Epidermal melanocyte (primary cell): ENCODE results near the gene CDADC1.
"Not testable (repeated sequence)": the region's sequence is repeated elsewhere in the genome, so short reads cannot be mapped to it uniquely, and the experiment has no call there.

Experiments
- DNase-seq: peaks from one replicate; pipeline ENCODE4 v3.0.0; 2011; ENCODE audit warnings: low spot score; ENCODE audit not compliant: insufficient read length

The CDADC1 gene

DNA sequence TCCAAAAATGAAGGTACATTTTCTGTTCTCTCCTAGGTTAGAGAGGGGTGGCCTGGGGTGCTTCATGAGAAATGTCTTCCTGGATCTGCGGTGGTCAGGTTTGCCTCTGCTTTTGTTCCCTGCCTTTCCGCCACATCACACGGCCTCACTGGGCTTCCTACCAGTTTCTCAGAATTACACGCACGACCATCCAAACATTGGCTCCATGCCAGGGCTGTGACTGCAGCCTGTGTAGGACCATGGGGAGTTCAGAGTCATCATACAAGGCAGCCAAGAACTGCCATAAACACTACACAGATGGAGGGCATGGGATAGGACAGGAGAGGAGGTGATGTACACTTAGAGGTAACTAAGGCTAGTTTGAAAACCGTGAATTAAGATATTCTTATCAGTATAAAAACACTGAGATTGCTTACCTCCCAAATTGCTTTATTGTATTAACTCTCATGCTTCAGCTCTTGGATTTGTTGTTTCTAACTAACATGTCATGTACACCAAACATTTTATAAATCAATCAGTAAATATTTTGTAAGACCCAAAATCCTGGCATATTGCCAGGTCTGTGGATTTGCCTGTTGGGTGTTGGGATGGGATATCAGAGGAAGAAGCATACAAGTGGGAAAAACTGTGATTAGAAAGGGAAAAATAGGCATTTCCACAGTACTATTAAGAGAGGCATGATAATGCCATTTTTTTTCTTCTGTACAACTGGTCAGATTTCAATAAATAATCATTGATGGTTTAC lies 45.2 kb downstream of the CDADC1 start:
- DNase-seq: no peak

DNA sequence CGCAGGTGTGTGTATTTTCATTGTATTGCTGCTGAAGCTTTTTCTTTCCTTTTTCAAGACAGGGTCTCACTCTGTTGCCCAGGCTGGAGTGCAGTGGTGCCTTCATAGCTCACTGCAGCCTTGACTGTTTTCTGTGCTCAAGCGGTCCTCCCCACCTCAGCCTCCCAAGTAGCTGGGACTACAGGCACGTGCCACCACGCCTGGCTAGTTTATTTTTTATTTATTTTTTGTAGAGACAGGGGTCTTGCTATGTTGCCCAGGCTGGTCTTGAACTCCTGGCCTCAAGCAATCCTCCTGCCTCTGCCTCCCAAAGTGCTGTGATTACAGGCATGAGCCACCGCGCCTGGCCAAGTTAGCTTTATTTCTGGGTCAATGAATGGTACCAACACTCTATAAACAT lies 47.0 kb downstream of the CDADC1 start:
- DNase-seq: not testable (repeated sequence)

DNA sequence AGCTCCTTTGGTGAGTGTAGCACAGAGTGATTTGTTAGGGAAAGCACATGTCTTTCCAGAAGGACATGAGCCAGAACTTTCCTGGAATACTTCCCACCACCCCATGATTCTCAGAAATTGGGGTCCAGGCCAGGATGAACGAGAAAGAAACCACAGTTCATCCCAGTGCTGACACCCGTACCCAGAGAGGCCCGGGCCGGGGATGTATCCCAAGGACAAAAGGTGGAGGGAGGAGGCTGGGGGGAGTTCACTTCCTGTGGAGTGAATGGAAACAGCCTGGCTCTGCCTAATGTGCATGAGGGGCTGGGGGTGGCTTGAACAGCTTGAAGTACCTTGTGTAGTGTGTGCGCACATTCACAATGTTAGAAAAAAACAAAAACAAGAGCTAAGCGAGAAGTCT lies 47.5 kb downstream of the CDADC1 start:
- DNase-seq: no peak

DNA sequence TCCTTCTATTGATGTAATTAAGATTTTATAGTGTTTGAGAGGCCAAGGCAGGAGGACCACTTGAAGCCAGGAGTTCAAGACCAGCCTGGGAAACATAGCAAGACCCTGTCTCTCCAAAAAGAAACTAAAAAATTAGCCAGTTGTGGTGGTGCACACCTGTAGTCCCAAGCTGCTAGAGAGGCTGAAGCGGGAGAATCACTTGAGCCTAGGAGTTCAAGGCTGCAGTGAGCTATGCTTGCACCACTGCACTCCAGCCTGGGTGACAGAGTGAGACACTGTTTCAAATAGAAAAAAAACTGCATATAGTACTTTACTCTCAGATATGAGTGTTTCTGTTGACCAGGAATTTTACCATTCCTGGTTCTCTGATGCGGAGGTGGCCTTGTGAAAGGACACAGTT lies 48.9 kb downstream of the CDADC1 start:
- no peak for DNase-seq

DNA sequence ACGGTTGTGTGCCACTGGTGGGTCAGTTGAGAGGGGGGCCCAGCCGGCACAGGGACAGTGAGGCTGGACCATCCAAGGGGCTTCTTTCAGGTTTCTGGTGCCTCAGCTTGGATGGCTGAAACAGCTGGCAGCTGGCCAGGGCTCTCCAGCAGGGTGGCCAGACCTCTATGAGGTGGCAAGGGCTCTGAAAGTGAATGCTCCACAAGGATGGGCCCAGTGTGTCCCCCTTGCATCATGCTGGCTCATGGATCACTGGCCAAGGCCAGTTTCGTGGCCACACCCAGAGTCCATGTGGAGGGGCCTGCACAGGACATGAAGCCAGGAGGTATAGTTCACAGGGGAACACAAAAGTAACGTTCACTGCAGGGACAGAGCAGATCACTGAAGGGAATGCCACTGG lies 49.6 kb downstream of the CDADC1 start:
- DNase-seq: no peak

DNA sequence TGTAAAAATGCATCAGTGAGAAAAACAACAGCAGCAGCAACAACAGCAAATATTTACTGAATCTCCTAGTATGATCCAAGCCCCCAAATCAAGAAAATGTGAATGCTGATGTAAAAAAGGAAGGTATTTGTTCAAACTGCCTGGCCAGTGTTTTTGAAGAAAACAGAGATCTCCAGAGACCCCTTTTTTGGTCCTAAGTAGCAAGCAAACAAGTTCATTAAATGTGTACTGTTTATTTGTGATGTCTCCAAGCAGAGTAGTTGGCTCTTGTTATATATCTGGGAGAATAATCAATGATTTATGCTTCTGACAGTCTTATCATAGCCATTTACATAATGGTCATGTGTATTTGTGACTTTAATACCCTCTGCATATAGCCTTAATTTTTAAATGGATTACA lies 50.7 kb downstream of the CDADC1 start:
- DNase-seq: no peak

DNA sequence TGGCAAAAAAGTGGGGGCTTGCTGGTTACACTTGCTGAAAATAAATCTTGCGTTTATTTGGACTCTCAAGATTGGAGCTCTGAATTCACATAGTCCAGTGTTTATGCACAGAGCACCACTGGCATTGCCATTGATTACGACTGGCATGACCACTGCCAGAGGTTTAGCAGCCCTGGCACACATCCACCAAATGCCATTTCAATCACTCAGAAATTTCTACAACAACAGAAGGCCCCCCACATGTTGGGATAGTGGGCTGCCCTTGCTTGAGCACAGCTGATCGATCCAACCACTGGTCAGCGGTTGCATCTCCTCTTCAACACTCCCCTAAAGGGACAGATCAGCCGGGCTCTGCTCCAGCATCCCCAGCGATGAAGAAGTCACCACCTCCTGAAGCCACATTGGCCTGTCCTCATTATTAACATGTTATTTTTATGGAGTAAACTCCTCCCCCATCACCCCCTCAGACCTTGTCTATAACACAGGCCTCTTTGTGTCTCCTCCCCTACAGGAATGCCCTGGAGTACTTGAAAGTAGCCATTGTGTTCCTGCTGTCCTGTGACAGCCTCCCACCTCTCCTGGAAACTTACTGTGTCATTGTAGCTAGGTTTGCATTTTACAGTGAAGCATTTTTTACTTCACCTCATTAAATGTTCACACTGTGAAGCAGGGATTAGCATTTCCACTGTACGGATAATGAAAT lies 51.3 kb downstream of the CDADC1 start:
- DNase-seq: peak; percentile 47

DNA sequence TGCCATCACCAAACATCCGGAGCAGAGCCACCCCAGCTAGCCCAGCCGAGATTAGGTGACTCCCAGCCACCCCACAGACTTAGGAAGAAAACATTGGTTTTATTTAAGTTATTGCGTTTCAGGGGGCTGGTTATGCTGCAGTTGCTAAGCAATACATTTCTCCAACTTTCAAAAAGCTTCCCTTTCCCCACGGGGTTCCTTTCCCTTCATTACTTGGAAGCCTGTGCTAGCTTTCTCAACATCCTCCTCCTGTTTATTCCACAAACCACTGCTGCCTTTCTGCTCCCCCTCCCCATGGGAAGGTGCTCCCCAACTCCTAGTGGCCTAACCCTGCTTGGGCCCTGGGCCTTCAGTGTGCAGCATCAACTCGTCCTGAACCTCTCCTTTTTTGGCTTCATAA lies 52.6 kb downstream of the CDADC1 start:
- no peak for DNase-seq

DNA sequence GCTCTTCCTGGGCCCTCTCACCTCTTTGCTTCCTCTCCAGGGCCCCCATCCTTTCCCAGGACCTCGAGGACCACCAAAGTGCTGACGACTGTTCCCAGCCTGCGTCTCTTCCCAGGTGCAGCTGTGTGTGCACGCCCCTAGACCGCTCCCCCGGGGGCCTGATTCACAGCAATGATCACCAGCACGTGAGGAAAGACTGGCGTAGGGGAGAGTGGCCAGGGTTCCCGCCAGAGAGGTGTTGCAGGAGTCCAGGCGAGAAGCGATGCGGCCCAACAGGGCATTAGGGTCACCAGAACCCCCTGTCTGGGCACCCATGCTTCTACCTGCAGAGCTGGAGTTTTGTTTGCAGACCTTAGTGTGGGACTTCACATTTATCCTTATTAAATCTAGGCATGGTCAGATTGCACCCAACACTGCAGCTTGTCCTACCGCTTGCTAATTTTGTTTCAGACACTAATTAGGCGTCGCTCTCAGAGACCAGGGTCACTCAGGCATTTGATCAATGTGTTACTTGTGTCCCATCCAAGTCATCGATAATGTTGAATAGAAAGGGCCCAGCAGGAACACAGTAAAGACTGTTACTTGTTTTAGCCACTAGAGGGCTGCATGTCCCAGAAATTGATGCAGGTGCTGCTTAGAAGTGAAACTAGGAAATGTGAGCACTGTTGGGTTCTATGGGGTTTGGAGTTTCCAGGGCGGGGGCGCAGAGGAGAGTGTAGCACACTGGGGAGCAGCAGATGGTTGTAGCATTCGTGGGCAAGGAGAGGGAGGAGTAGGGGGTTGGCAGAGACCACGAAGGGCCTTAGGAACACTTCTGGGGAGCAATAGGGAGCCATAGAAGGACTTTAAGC lies 53.2 kb downstream of the CDADC1 start:
- DNase-seq: peak; percentile 48

DNA sequence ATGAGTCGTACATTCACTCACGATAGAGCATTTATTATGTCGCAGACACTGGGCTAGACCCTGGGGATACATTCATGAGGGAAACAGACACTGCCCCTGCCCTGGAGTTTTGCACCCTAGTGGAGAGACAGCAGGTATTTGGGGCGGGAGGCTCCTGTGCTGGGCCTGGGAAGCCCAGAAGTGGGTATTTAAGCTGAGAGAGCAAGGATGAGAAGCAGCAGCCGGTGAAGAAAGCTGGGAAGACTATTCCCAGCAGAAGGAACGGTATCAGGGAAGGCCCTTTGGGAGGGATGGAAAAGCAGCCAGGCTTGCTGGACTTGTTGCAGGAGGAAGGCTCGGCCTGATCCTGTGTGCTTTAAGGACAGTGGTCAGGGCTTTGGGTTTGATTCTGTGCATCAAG lies 54.5 kb downstream of the CDADC1 start:
- no peak for DNase-seq

DNA sequence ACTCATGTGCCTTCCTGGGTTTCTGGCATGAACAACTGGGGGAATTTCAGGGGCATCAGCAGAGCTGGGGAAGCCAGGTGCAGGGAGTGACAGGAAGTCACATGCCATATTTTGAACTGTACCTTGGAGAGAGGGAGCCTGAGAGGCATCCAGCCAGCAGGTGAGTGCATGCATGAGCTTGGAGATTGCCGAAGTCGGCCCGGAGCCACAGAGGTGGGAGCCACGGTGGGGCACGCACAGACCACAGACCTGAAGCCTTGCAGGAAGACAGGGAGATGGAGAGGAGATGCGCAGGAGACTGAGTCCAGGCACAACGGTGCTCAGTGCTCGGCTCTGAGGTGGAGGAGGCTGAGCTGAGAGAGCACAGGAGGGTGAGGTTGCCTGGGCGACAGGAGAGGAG lies 55.1 kb downstream of the CDADC1 start:
- DNase-seq: no peak

DNA sequence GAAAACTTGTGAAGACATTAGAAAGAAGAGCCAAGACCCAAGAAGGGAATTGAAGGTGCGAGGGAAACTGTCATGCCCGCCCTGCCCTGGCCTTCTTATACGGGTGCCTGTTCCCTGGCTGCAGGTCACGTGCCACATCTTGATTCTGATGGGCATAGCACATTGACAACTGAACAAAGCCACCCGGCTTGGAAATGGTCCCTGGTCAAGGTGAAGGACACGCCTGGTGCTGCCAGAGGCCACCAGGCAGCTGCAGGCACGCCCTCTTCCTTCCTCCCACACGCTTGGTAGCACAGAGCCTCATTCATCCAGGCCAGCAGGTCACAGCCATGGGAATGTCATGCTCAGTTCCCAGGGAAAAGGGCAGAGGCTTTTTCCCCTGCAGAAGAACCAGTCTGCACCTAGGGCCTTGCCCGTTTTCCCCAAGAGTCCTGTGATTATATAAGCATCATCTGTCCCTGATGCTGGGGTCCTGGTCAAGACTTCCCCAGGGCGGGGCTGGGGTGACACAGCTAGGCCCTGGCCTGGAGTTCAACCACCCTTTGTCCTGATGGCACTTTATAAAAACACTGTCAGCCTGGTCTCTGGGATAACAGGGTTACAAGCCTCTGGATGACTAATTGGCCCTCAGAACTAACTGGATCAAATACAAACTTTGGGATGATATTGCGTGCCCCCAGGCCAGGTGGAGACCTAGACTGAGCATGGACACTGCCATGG lies 56.0 kb downstream of the CDADC1 start:
- no peak for DNase-seq

DNA sequence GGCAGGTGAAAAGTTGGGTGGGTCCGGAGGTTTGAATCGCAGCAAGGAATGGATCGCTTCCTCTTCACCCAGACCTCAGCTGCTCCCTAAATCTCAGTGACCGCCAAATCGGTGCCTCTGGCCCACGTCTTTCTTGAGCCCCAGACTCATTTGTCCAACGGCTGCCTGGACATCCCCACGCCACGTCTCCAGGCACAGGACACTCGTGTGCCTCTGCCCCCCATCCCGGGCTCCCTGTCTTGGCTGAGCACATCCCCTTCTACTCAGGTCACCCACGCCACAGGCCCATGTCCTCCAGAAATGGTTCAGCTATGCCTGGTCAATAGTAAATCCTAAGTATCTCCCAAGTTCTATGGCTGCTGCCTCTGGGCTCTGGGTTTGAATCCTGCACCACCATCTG lies 56.6 kb downstream of the CDADC1 start:
- no peak for DNase-seq

DNA sequence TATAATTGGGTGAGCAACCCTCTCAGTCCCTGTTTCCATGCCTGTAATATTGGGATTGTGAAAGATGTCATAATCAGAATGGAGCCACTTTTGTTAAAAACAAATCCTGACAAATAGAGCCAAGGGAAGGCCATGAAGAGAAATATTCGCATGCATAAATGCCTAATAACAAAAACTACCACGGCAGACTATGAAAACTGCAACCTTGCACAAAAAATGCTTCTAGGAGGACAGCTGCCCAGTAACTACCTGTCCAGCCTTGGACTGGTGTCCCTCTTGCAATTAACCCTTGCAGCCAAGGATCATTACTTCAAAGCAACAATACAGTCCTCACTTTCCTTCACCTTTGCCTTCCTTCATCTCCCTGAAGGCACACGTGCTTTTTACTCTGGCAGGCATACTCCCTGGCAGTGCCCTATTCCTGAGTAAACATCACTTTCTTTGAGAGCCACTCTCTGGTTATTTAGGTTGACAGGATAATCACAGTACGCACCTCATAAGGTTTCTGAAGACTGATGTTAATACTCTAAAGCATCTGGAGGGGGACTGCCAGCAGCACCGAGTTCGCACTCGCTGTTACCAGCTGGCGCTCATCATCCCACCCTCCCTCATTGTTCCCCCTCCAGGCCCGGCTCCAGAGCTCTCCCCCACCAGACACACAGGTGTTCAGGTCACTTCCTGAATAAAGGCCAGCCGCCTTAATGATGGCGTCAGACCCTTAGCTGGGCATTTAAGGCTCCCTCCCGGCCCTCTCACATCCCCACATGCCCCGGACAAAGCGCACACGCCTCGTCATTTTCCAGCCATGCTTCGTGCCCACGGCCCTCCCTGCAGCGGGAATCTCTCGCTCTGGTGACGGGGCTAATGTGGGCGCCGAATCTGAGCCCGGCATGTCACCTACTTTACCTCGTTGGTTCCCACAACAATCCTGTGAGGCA lies 57.3 kb downstream of the CDADC1 start:
- no peak for DNase-seq

DNA sequence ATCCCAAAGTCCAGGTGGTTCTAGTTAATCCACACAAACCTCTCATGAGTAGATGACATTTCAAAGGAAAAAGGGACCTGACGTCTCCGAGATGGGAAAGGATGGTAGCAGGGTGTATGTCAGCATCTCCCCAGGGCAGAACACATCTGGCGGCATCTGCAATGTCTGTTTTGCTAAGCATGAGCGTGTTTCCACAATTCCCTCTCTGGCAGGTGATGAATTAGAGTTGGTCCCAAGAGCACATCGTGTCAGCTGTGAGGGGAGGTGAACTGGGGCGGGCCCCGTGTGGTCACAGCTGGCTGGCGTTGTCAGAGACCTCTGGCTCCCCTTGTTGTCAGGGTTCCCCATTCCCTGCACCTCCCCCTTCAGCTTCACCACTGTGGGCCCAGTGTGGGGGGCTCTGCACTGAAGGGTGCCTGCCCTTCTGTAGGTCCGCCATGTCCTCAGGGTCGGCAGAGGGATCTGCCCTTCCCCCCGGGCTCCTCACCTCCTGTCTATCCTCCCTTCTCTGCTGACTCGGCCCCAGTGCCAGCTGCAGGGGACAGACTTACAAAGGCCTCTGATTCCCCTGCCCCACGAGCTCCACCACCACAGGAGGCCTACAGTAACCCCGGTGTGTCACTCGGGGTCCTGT lies 58.2 kb downstream of the CDADC1 start:
- DNase-seq: no peak

DNA sequence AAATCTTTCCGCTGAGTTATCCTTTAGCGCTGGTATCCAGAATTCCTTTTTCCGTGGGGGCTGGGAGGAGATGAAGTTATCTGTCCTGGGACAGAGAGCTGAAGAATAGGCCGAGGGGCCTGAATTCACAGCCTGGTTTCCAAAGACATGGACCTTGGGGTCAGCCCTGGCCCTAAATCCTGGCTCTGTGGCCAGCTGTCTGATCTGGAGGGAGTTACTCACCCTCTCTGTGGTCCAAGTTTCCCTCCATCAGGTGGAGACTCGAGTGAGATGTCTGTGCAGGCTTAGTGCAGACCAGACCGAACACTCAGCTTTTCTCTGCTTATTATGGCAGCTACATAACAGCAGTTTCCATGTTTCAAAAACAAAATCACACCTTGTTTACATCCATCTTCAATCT lies 59.6 kb downstream of the CDADC1 start:
- DNase-seq: no peak

DNA sequence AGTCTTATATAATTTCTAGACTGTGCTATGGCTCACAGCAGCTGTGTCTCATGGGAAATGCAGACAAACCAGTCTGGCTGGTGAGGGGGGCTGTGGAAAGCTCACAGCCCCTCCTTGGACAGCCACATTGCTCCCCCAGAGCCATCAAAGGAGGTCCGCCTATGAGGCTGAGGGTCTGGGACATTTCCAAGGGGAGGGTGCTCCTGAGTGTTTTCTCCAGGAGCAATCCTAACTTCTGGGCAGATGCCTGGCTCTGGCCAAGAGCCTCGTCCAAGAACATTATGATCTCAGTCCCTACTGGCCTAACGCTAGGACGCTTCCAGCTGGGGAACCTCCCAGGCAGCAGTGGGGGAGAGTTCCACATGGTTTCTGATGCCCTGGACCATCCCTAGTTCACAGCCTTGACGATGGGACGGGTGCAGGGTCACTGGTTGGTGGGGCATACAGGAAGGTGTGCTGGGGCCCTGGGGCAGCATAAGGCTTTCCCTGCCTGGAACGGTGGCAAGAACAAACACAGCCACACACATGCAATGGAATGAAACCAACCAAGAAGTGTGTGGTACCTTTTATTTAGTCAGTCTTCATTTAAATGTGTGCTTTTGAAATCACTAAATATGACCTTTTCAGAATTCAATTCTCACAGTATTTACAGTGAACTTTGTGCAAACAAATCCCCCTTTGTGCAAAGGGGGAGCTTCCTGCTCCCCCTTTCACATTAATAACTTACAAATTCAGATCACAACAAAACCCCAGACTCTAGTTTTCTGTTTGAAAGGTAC lies 60.6 kb downstream of the CDADC1 start:
- no peak for DNase-seq

DNA sequence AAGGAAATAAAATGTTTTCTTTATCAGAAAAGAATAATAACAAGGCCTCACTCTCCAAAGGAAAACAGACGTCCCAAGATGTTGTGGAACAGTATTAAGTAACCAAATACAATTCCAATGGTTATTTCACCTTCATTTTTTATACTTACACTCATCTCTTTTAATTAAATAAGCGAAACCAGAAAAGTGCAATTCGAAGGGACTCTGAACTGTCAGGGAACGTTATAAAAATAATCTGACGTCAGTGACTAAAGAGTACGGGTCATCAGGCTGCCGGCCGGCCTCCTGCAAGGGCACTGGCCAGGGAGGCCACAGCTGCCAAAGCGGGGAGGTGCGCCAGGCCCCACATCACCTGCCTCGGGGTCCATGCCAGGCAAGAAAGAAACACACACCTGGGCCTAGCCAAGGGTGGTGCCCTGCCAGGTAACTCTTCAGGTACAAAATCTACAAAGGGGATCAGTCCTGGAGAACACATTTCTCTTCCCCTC lies 61.2 kb downstream of the CDADC1 start:
- no peak for DNase-seq

DNA sequence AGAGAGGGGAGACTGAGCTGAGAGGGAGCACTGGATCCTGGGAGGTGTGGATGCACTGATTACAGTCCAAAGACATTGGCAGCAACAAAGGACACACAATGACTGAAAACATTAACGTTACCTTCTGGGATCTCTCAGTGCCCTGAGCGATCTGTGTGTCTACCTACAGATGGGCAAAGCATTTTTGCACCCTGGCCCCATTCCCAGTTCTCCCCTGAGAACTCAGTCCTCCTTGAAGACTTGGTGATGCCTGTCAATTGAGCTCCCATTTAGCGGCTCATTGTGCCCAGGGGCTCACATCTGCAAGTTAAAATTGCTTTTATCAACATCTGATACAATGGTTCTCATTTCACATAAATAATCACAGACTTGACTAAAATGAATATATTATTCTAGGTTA lies 62.5 kb downstream of the CDADC1 start:
- DNase-seq: no peak
